ENCODE data around the gene DES. TPM values are rescaled to one million over a fixed set of nuclear protein-coding genes. Genes with fewer than 3 reads are reported as not detected.

DES gene
- total RNA-seq, 1 donor from 2014 or later = not detected

GRCh38 chr2:219472629-219473187, 54.5 kb downstream of the DES start:
- no peak for DNase-seq (ENCODE audit: low read depth, low spot score)

DNA sequence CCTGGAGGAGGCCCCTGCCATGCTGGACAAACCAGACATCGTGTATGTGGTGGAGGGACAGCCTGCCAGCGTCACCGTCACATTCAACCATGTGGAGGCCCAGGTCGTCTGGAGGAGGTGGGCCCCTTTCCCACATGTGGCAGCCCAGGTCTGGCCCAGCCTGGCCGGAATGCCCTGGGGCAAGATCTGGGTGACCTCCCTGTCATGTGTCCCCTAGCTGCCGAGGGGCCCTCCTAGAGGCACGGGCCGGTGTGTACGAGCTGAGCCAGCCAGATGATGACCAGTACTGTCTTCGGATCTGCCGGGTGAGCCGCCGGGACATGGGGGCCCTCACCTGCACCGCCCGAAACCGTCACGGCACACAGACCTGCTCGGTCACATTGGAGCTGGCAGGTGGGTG, 55.3 kb downstream of the DES start:
- no peak for DNase-seq (ENCODE audit: low read depth, low spot score)

- no peak for DNase-seq (ENCODE audit: low read depth, low spot score)
These were observed 56.3 kb downstream of the DES start for GRCh38 chr2:219474285-219475060.

DNA sequence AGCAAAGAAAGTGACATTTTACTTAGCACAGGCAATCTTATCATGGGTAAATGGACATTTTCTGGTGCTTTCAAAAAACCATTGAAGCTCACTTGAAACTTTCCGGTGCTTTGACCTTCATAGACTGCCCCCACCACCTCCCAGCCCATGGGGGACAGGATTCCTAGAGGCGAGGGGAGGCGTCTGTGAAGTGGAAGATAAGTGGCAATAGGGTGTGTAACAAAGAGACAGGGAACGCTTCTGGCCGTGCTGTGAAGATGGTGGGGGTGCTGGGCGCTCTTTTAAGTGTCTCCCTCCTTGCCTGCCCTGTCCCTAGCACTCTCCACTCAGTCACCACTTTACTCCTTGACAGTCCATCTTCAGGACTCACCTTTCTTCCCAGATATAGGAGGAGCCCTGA, 57.1 kb downstream of the DES start:
- DNase-seq (ENCODE audit: low read depth, low spot score) = no peak

DNA sequence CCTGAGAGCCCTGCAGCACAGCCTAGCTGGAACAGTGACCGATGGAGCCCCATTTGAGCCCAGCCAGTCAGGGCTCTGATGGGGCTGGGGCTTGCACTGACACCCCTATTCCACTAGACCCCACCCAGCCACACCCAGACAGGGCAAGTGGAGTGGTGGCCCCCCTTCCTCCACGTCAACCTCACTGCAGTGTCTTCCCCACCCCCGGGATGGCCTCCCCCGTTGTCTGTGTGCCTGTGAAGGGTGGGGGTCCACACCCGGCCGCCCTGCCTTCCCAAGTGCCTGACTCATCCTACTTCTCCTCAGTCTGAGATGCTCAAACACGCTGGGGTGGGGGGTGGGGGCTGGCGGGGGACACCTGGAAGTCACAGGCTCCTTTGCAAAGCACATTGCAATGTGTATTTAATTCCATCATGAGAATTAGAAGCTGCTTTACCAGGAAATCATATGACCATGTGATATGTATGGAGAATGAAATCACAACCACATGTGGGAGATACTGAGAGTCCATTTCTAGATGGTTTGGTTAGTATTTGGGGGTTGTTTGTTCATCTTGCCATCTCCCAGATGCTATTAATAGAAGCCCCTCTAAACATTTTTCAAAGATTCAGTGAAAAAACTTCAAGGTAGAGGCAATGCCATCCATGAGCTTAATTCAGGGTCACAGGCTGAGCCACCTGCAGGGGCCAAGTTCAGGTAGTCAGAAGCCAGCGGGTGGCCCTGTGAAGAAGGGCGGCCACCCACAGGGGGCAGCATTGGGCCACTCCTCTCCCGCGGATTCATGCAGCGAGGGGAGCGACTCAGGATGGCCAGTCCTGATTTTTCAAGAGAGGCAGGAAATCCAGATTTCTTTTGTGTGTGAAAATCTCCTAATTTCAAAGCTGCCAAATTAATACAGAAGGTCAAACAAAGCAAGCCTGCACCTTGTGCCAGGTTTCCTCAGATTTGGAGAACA, 57.8 kb downstream of the DES start:
- no peak for DNase-seq (ENCODE audit: low read depth, low spot score)

Other genes with a start within 250 kb of the DES start
- 0.59 and 2.2 TPM in 2 replicates for gene SLC23A3, start 248.3 kb upstream of the DES start, total RNA-seq
- gene CNPPD1, start 241.5 kb upstream of the DES start, total RNA-seq = 18.4 and 24.1 TPM in 2 replicates
- gene RETREG2, start 240.1 kb upstream of the DES start, total RNA-seq = 52.6 and 60.1 TPM in 2 replicates
- gene ZFAND2B, start 211.6 kb upstream of the DES start, total RNA-seq = 18.8 and 20.2 TPM in 2 replicates
- 20.0 and 69.3 TPM in 2 replicates for gene ABCB6, start 199.4 kb upstream of the DES start, total RNA-seq
- gene ATG9A, start 188.7 kb upstream of the DES start, total RNA-seq = 41.3 and 53.3 TPM in 2 replicates
- gene ANKZF1, start 188.6 kb upstream of the DES start, total RNA-seq = 18.5 and 22.1 TPM in 2 replicates
- gene GLB1L, start 172.9 kb upstream of the DES start, total RNA-seq = 5.9 and 8.1 TPM in 2 replicates
- gene STK16, start 172.9 kb upstream of the DES start, total RNA-seq = 22.2 and 23.5 TPM in 2 replicates
- gene TUBA4B, start 165.1 kb upstream of the DES start, total RNA-seq = not detected in 2 replicates
- 14.0 and 29.0 TPM in 2 replicates for gene TUBA4A, start 164.5 kb upstream of the DES start, total RNA-seq
- gene DNAJB2, start 139.0 kb upstream of the DES start, total RNA-seq = 20.8 and 31.0 TPM in 2 replicates
- gene PTPRN, start 109.0 kb upstream of the DES start, total RNA-seq = not detected in 2 replicates
- gene RESP18, start 85.6 kb upstream of the DES start, total RNA-seq = not detected in 2 replicates
- 50.0 and 60.6 TPM in 2 replicates for gene DNPEP, start 30.5 kb upstream of the DES start, total RNA-seq
- 0.39 and 1.8 TPM in 2 replicates for gene SPEG, start 16.5 kb downstream of the DES start, total RNA-seq
- 44.5 and 45.1 TPM in 2 replicates for gene GMPPA, start 80.5 kb downstream of the DES start, total RNA-seq
- not detected in 2 replicates for gene ASIC4, start 96.1 kb downstream of the DES start, total RNA-seq
- 0.35 and 0.86 TPM in 2 replicates for gene CHPF, start 125.4 kb downstream of the DES start, total RNA-seq
- gene TMEM198, start 125.7 kb downstream of the DES start, total RNA-seq = not detected in 2 replicates
- 15.6 and 22.2 TPM in 2 replicates for gene OBSL1, start 153.2 kb downstream of the DES start, total RNA-seq
- gene INHA, start 153.9 kb downstream of the DES start, total RNA-seq = not detected in 2 replicates
- gene STK11IP, start 179.5 kb downstream of the DES start, total RNA-seq = 6.9 and 15.3 TPM in 2 replicates
- 0.07 and 0.13 TPM in 2 replicates for gene SLC4A3, start 209.3 kb downstream of the DES start, total RNA-seq